SK-N-SH treated with all-trans-retinoic acid at 6 μM for 48 hours (cell line): ENCODE results near the gene LRCOL1.

ENCODE experiments used
- ATAC-seq: fragments of 200-7000 bp; cut with Tn5 transposase; 3 replicates; pipeline ENCODE4 v1.9.1; 2020; ENCODE audit warnings: mild to moderate bottlenecking, moderate library complexity
- ARNTL ChIP-seq: fragments of 450-650 bp; formaldehyde crosslinking; IDR thresholded peaks from 2 replicates; pipeline ENCODE4 v1.5.0; 2020; ENCODE audit warnings: low read depth, mild to moderate bottlenecking, moderate library complexity, borderline replicate concordance
- BACH2 ChIP-seq: fragments of 250-450 bp; sonication (Bioruptor Pico); IDR thresholded peaks from 2 replicates; pipeline ENCODE4 v1.9.0; 2021; ENCODE audit warnings: mild to moderate bottlenecking, borderline replicate concordance
- CSDC2 ChIP-seq: fragments of 250-450 bp; sonication (Bioruptor Pico); IDR thresholded peaks from 2 replicates; pipeline ENCODE4 v1.5.0; 2020; ENCODE audit warnings: mild to moderate bottlenecking, moderate library complexity
- ESRRG ChIP-seq: fragments of 250-450 bp; sonication (Bioruptor Pico); IDR thresholded peaks from 2 replicates; pipeline ENCODE4 v1.6.1; 2021; ENCODE audit warnings: mild to moderate bottlenecking
- GLIS3 ChIP-seq: fragments of 250-450 bp; sonication (Bioruptor Pico); IDR thresholded peaks from 2 replicates; pipeline ENCODE4 v1.5.0; 2020; ENCODE audit warnings: mild to moderate bottlenecking, moderate library complexity
- ISL1 ChIP-seq: fragments of 250-450 bp; sonication (Bioruptor Pico); IDR thresholded peaks from 2 replicates; pipeline ENCODE4 v2.1.2; 2022; ENCODE audit warnings: mild to moderate bottlenecking, moderate library complexity
- OSR1 ChIP-seq: fragments of 250-450 bp; sonication (Bioruptor Pico); IDR thresholded peaks from 2 replicates; pipeline ENCODE4 v1.8.0; 2022; ENCODE audit warnings: moderate library complexity, mild to moderate bottlenecking, inconsistent platforms
- RARB ChIP-seq: fragments of 250-450 bp; sonication (Bioruptor Pico); IDR thresholded peaks from 2 replicates; pipeline ENCODE4 v1.8.0; 2021; ENCODE audit warnings: mild to moderate bottlenecking, moderate library complexity
- SNAI2 ChIP-seq: fragments of 250-450 bp; sonication (Bioruptor Pico); IDR thresholded peaks from 2 replicates; pipeline ENCODE4 v1.5.0; 2020; ENCODE audit warnings: mild to moderate bottlenecking, moderate library complexity
- TCF4 ChIP-seq: fragments of 250-450 bp; sonication (Bioruptor Pico); IDR thresholded peaks from 2 replicates; pipeline ENCODE4 v1.8.0; 2021; ENCODE audit warnings: mild to moderate bottlenecking, moderate library complexity, borderline replicate concordance
- TOX ChIP-seq: fragments of 250-450 bp; sonication (Bioruptor Pico); IDR thresholded peaks from 2 replicates; pipeline ENCODE4 v1.8.0; 2021; ENCODE audit warnings: mild to moderate bottlenecking, moderate library complexity, borderline replicate concordance
- ZC3H10 ChIP-seq: fragments of 250-450 bp; sonication (Bioruptor Pico); IDR thresholded peaks from 2 replicates; pipeline ENCODE4 v1.5.1; 2021; ENCODE audit warnings: mild to moderate bottlenecking, moderate library complexity
- ZFP3 ChIP-seq: fragments of 250-450 bp; sonication (Bioruptor Pico); IDR thresholded peaks from 2 replicates; pipeline ENCODE4 v1.5.0; 2020; ENCODE audit warnings: mild to moderate bottlenecking, moderate library complexity
- ZFP30 ChIP-seq: fragments of 450-650 bp; formaldehyde crosslinking; IDR thresholded peaks from 2 replicates; pipeline ENCODE4 v1.5.0; 2022; ENCODE audit warnings: mild to moderate bottlenecking, moderate library complexity
- ZNF565 ChIP-seq: fragments of 450-650 bp; formaldehyde crosslinking; conservative IDR thresholded peaks from 2 replicates; pipeline ENCODE4 v1.5.0; 2020; ENCODE audit warnings: low read depth, mild to moderate bottlenecking, moderate library complexity
- ZNF70 ChIP-seq: fragments of 450-650 bp; formaldehyde crosslinking; IDR thresholded peaks from 2 replicates; pipeline ENCODE4 v1.5.0; 2020; ENCODE audit warnings: mild to moderate bottlenecking, moderate library complexity
- ZNF8 ChIP-seq: fragments of 450-650 bp; formaldehyde crosslinking; IDR thresholded peaks from 2 replicates; pipeline ENCODE4 v1.5.0; 2020; ENCODE audit warnings: mild to moderate bottlenecking, moderate library complexity
- TF ChIP-seq, protein P1 (sequence below): fragments of 250-450 bp; sonication (Bioruptor Pico); IDR thresholded peaks from 2 replicates; pipeline ENCODE4 v1.8.0; 2020; ENCODE audit warnings: mild to moderate bottlenecking, moderate library complexity, borderline replicate concordance
- TF ChIP-seq, protein P2 (sequence below): fragments of 250-450 bp; sonication (Bioruptor Pico); IDR thresholded peaks from 2 replicates; pipeline ENCODE4 v1.5.0; 2020; ENCODE audit warnings: mild to moderate bottlenecking, moderate library complexity
- TF ChIP-seq, protein P3 (sequence below): fragments of 250-450 bp; sonication (Bioruptor Pico); IDR thresholded peaks from 2 replicates; pipeline ENCODE4 v1.5.1; 2020; ENCODE audit warnings: low read depth, mild to moderate bottlenecking, moderate library complexity
- TF ChIP-seq, protein P4 (sequence below): fragments of 250-450 bp; sonication (Bioruptor Pico); IDR thresholded peaks from 2 replicates; pipeline ENCODE4 v1.5.1; 2021; ENCODE audit warnings: mild to moderate bottlenecking, moderate library complexity

The LRCOL1 gene

DNA sequence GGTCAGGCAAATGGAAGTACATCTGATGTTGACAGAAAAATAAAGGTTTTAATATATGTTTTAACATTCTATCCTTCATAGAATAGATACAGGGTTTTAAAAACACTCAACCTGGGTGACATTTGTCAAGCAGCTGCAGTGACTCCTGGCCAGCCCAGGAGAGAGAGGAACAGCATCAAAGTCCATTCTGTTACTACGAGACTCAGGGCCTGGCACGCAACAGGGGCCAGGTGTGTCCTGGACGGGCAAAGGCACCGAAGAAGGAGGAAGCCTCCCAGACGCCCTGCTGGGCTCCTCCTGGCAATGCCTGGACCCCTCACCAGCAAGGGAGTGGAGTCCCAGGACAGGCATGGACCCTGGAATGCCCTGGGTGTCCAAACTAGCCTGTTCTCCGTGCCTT, 22.1 kb downstream of the LRCOL1 start:
- TF ChIP-seq ZNF70 (no peak), CSDC2 (CRISPR knock-in tag) (no peak)
- no peak for ATAC-seq

DNA sequence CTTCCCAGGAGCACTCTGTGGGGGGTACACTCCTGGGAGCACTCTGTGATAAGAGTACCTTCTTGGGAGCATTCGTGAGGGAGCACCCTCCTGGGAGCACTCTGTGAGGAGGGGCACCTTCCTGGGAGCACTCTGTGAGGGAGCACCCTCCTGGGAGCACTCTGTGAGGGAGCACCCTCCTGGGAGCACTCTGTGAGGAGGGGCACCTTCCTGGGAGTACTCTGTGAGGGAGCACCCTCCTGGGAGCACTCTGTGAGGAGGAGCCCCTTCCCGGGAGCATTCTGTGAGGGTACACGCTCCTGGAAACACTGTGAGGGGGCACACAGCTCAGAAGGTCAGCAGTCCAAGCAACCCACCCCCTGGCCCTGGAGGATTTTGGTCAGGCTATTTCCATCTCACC, 22.6 kb downstream of the LRCOL1 start:
- TF ChIP-seq GLIS3 (CRISPR knock-in tag) (no peak), ZFP3 (no peak), RARB (CRISPR knock-in tag) (no peak), ZNF565 (no peak), BACH2 (CRISPR knock-in tag) (no peak), ZNF8 (no peak), ESRRG (CRISPR knock-in tag) (no peak), SNAI2 (CRISPR knock-in tag) (no peak), TOX (no peak), ZC3H10 (no peak), ARNTL (CRISPR knock-in tag) (no peak)
- TF ChIP-seq, protein P1, sequence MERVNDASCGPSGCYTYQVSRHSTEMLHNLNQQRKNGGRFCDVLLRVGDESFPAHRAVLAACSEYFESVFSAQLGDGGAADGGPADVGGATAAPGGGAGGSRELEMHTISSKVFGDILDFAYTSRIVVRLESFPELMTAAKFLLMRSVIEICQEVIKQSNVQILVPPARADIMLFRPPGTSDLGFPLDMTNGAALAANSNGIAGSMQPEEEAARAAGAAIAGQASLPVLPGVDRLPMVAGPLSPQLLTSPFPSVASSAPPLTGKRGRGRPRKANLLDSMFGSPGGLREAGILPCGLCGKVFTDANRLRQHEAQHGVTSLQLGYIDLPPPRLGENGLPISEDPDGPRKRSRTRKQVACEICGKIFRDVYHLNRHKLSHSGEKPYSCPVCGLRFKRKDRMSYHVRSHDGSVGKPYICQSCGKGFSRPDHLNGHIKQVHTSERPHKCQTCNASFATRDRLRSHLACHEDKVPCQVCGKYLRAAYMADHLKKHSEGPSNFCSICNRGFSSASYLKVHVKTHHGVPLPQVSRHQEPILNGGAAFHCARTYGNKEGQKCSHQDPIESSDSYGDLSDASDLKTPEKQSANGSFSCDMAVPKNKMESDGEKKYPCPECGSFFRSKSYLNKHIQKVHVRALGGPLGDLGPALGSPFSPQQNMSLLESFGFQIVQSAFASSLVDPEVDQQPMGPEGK (CRISPR knock-in tag), result no peak
- TF ChIP-seq, protein P2, sequence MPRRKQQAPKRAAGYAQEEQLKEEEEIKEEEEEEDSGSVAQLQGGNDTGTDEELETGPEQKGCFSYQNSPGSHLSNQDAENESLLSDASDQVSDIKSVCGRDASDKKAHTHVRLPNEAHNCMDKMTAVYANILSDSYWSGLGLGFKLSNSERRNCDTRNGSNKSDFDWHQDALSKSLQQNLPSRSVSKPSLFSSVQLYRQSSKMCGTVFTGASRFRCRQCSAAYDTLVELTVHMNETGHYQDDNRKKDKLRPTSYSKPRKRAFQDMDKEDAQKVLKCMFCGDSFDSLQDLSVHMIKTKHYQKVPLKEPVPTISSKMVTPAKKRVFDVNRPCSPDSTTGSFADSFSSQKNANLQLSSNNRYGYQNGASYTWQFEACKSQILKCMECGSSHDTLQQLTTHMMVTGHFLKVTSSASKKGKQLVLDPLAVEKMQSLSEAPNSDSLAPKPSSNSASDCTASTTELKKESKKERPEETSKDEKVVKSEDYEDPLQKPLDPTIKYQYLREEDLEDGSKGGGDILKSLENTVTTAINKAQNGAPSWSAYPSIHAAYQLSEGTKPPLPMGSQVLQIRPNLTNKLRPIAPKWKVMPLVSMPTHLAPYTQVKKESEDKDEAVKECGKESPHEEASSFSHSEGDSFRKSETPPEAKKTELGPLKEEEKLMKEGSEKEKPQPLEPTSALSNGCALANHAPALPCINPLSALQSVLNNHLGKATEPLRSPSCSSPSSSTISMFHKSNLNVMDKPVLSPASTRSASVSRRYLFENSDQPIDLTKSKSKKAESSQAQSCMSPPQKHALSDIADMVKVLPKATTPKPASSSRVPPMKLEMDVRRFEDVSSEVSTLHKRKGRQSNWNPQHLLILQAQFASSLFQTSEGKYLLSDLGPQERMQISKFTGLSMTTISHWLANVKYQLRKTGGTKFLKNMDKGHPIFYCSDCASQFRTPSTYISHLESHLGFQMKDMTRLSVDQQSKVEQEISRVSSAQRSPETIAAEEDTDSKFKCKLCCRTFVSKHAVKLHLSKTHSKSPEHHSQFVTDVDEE (CRISPR knock-in tag), result no peak
- TF ChIP-seq, protein P3, sequence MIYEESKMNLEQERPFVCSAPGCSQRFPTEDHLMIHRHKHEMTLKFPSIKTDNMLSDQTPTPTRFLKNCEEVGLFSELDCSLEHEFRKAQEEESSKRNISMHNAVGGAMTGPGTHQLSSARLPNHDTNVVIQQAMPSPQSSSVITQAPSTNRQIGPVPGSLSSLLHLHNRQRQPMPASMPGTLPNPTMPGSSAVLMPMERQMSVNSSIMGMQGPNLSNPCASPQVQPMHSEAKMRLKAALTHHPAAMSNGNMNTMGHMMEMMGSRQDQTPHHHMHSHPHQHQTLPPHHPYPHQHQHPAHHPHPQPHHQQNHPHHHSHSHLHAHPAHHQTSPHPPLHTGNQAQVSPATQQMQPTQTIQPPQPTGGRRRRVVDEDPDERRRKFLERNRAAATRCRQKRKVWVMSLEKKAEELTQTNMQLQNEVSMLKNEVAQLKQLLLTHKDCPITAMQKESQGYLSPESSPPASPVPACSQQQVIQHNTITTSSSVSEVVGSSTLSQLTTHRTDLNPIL (CRISPR knock-in tag), result no peak
- TF ChIP-seq, all 23 proteins: peak for 0
- no peak for ATAC-seq

DNA sequence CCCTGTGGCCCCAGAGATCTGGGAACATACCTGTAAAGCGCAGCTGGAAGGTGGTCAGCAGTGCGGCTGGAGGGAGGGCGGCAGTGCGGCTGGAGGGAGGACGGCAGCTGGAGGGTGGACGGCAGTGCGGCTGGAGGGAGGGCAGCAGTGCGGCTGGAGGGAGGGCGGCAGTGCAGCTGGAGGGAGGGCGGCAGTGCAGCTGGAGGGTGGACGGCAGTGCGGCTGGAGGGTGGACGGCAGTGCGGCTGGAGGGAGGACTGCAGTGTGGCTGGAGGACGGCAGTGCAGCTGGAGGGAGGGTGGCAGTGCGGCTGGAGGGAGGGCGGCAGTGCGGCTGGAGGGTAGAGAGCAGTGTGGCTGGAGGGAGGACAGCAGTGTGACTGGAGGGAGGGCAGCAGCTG, 23.5 kb downstream of the LRCOL1 start:
- no peak for ATAC-seq
- TF ChIP-seq TOX (no peak), TCF4 (CRISPR knock-in tag) (no peak), SNAI2 (CRISPR knock-in tag) (no peak), OSR1 (CRISPR knock-in tag) (no peak), CSDC2 (CRISPR knock-in tag) (no peak), ZFP3 (no peak), ISL1 (CRISPR knock-in tag) (no peak), ZFP30 (no peak), ESRRG (CRISPR knock-in tag) (no peak), ZC3H10 (no peak), ARNTL (CRISPR knock-in tag) (no peak), ZNF70 (no peak), ZNF8 (no peak)
- TF ChIP-seq, protein P4, sequence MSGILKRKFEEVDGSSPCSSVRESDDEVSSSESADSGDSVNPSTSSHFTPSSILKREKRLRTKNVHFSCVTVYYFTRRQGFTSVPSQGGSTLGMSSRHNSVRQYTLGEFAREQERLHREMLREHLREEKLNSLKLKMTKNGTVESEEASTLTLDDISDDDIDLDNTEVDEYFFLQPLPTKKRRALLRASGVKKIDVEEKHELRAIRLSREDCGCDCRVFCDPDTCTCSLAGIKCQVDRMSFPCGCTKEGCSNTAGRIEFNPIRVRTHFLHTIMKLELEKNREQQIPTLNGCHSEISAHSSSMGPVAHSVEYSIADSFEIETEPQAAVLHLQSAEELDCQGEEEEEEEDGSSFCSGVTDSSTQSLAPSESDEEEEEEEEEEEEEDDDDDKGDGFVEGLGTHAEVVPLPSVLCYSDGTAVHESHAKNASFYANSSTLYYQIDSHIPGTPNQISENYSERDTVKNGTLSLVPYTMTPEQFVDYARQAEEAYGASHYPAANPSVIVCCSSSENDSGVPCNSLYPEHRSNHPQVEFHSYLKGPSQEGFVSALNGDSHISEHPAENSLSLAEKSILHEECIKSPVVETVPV, result no peak
- TF ChIP-seq, protein P3 (CRISPR knock-in tag), result no peak
- TF ChIP-seq, protein P2 (CRISPR knock-in tag), result no peak
- TF ChIP-seq, protein P1 (CRISPR knock-in tag), result no peak
